Panc1 (cell line): ENCODE results near the gene NARF. TPM values are rescaled to one million over a fixed set of nuclear protein-coding genes. Genes with fewer than 3 reads are reported as not detected.

ENCODE experiments used
- ATAC-seq: fragments of 200-7000 bp; cut with Tn5 transposase; 2 replicates; pipeline ENCODE4 v1.9.1; 2020; ENCODE audit warnings: mild to moderate bottlenecking, moderate library complexity
- BruUV-seq: library from RNA; stranded (reverse); fragments of 400-500 nt; replicated peaks from 2 replicates; lab custom pipeline; 2021; lab: Mats Ljungman, UMichigan
- CTCF ChIA-PET: fragments of 300-600 bp; sonication (Branson Sonifier 250); formaldehyde crosslinking; loops from one replicate; lab custom pipeline; 2022; ENCODE audit warnings: antibody characterized with exemption; lab: Charles Lee
- POLR2A ChIA-PET: fragments of 300-600 bp; sonication (Branson Sonifier 250); formaldehyde crosslinking; loops from one replicate; lab custom pipeline; 2022; ENCODE audit warnings: antibody characterized with exemption; lab: Charles Lee
- DNase-seq: peaks from one replicate; pipeline ENCODE4 v3.0.0-alpha.2; 2010; ENCODE audit warnings: low read depth, low spot score
- H3K27ac ChIP-seq: 2 replicates; pipeline ENCODE4 v1.5.1; 2011; ENCODE audit warnings: mild to moderate bottlenecking, low read length, inconsistent platforms
- H3K27me3 ChIP-seq: fragments of 200-500 bp; sonication (Bioruptor generic); 2 replicates; pipeline ENCODE4 v1.6.0; 2014; ENCODE audit warnings: low read length, inconsistent platforms; ENCODE audit not compliant: control insufficient read depth, insufficient read depth
- H3K36me3 ChIP-seq: fragments of 200-500 bp; sonication (Bioruptor generic); 2 replicates; pipeline ENCODE4 v1.5.1; 2014; ENCODE audit warnings: inconsistent platforms, mild to moderate bottlenecking, low read length, moderate library complexity; ENCODE audit not compliant: control insufficient read depth, insufficient read depth
- H3K4me1 ChIP-seq: 2 replicates; pipeline ENCODE4 v1.5.1; 2011; ENCODE audit warnings: inconsistent platforms, mild to moderate bottlenecking, low read length, moderate library complexity; ENCODE audit not compliant: control insufficient read depth, insufficient read depth
- H3K4me3 ChIP-seq, 2 experiments: 2 replicates each; pipeline ENCODE4 v1.5.1; 2011 to 2012; ENCODE audit warnings: low read depth in 2 of 2, low read length in 2 of 2, mild to moderate bottlenecking in 2 of 2, inconsistent platforms in 1 of 2, moderate library complexity in 1 of 2
- H3K9me3 ChIP-seq: fragments of 200-500 bp; sonication (Bioruptor generic); 2 replicates; pipeline ENCODE4 v1.5.1; 2014; ENCODE audit warnings: low read depth, mild to moderate bottlenecking, inconsistent platforms, low read length, moderate library complexity; ENCODE audit not compliant: control insufficient read depth, insufficient read depth
- CTCF ChIP-seq: fragments of 450-650 bp; IDR thresholded peaks from 2 replicates; pipeline ENCODE4 v1.5.1; 2017; ENCODE audit warnings: mild to moderate bottlenecking
- POLR2AphosphoS5 ChIP-seq: IDR thresholded peaks from 2 replicates; pipeline ENCODE4 v1.6.1; 2012; ENCODE audit warnings: mild to moderate bottlenecking, low read depth, low read length, moderate library complexity
- REST ChIP-seq, 2 experiments: IDR thresholded peaks; 2 replicates each; pipeline ENCODE4 v1.6.1; 2011 to 2012; ENCODE audit warnings: low read depth in 2 of 2, control low read depth in 1 of 2, low read length in 1 of 2, mild to moderate bottlenecking in 1 of 2, moderate library complexity in 1 of 2; ENCODE audit not compliant: insufficient read depth in 1 of 2
- SIN3A ChIP-seq: IDR thresholded peaks from 2 replicates; pipeline ENCODE4 v1.6.1; 2012; ENCODE audit warnings: low read depth, mild to moderate bottlenecking, low read length, moderate library complexity, borderline replicate concordance; ENCODE audit not compliant: insufficient read depth
- TCF7L2 ChIP-seq: IDR thresholded peaks from 2 replicates; pipeline ENCODE4 v1.6.1; 2011; ENCODE audit warnings: mild to moderate bottlenecking, low read depth, low read length, inconsistent platforms
- in situ Hi-C: cut with HindIII; loops from 2 replicates; pipeline ENCODE4 v1.10.0; 2016; ENCODE audit warnings: low sequenced_read_pairs, low pct_unique_long_range_greater_than_20kb
- intact Hi-C: fragments of 100-400 bp; cut with micrococcal nuclease; formaldehyde crosslinking; loops from one replicate; pipeline ENCODE4 v1.10.0; 2022; ENCODE audit not compliant: unreplicated experiment
- total RNA-seq: library from RNA; stranded (reverse); gene quantifications from one replicate; pipeline ENCODE4 v1.2.1, GENCODE V29; 2021; ENCODE audit not compliant: unreplicated experiment

NARF gene
- total RNA-seq, 1 experiment from 2014 or later: 60.9 TPM

- no peak for DNase-seq
- Histone ChIP-seq H3K27me3 (no peaks in the 10 kb centered on the region), H3K9me3 (no peaks in the 10 kb centered on the region), H3K4me3 (no peak overlapping the region), H3K4me1 (no peaks in the 10 kb centered on the region), H3K27ac (no peak overlapping the region), H3K36me3 (no peaks in the 10 kb centered on the region)
- BruUV-seq: no TSS peak
- no peak for TF ChIP-seq SIN3A
- no peak for TF ChIP-seq TCF7L2
- TF ChIP-seq CTCF: no peak
- no peak for TF ChIP-seq REST (IDR thresholded peaks at IDR 0.05; ENCODE audit: insufficient read depth in 1 of 2, low read depth in 2 of 2, low read length in 1 of 2)
- no peak for TF ChIP-seq POLR2AphosphoS5
- ChIA-PET POLR2A (no interaction called here), CTCF (no interaction called here)
- ATAC-seq: no peak
- in situ Hi-C loops (no loop called here), intact Hi-C loops (no loop called here)
Observed at GRCh38 chr17:82428546-82428945, 30.0 kb upstream of the NARF start.

GRCh38 chr17:82429824-82430223 is 28.7 kb upstream of the NARF start:
- no peaks in the 10 kb centered on the region for H3K9me3 ChIP-seq
- DNase-seq (no peak), ATAC-seq (0 out of 2 replicates have a peak, but pooled peaks have one; percentile 14)
- no peaks in the 10 kb centered on the region for H3K27me3 ChIP-seq
- no peaks in the 10 kb centered on the region for H3K36me3 ChIP-seq
- no peak overlapping the region for H3K4me3 ChIP-seq
- POLR2A ChIA-PET: no interaction called here
- no TSS peak for BruUV-seq
- CTCF ChIA-PET: no interaction called here
- no peaks in the 10 kb centered on the region for H3K4me1 ChIP-seq
- TF ChIP-seq REST (IDR thresholded peaks at IDR 0.05; ENCODE audit: insufficient read depth in 1 of 2, low read depth in 2 of 2, low read length in 1 of 2): no peak
- TF ChIP-seq CTCF: no peak
- TF ChIP-seq SIN3A: no peak
- no peak for TF ChIP-seq POLR2AphosphoS5
- TF ChIP-seq TCF7L2: no peak
- in situ Hi-C loops (no loop called here), intact Hi-C loops (no loop called here)
- H3K27ac ChIP-seq: no peak overlapping the region
